H1 (cell line): ENCODE data around the gene SPATA32. TPM values are rescaled to one million over a fixed set of nuclear protein-coding genes. Genes with fewer than 3 reads are reported as not detected.

ENCODE experiments used
- CTCF ChIA-PET: fragments of 300-600 bp; sonication (Branson Sonifier 250); formaldehyde crosslinking; loops from one replicate; lab custom pipeline; 2021; ENCODE audit not compliant: partially characterized antibody; lab: Charles Lee
- POLR2A ChIA-PET: fragments of 300-600 bp; sonication (Branson Sonifier 250); formaldehyde crosslinking; loops from one replicate; lab custom pipeline; 2021; ENCODE audit warnings: inconsistent platforms; ENCODE audit not compliant: partially characterized antibody; lab: Charles Lee
- DNase-seq, 2 experiments: peaks; one replicate each; pipeline versions ENCODE4 v3.0.0 to v3.0.0-alpha.2; 2010 to 2022; ENCODE audit warnings: low spot score in 2 of 2, low read depth in 1 of 2, mixed read lengths in 1 of 2
- FAIRE-seq: peaks from 2 replicates; lab custom pipeline; 2011; peaks lifted over from hg19 to GRCh38; lab: Jason Lieb, UNC
- H2AFZ ChIP-seq: 2 replicates; pipeline ENCODE4 v1.8.1; 2012; ENCODE audit warnings: low read length, inconsistent platforms
- H2AK5ac ChIP-seq: 2 replicates; pipeline ENCODE4 v1.6.1; 2013; ENCODE audit warnings: low read depth, low read length
- H2BK120ac ChIP-seq: replicated peaks from 2 replicates; pipeline ENCODE3; 2013; ENCODE audit warnings: low read depth, low read length, inconsistent platforms
- H2BK12ac ChIP-seq: 2 replicates; pipeline ENCODE4 v1.6.1; 2013; ENCODE audit warnings: low read depth, low read length
- H2BK15ac ChIP-seq: 2 replicates; pipeline ENCODE4 v1.6.1; 2013; ENCODE audit warnings: low read length
- H2BK20ac ChIP-seq: 2 replicates; pipeline ENCODE4 v1.6.1; 2013; ENCODE audit warnings: low read length
- H2BK5ac ChIP-seq: 2 replicates; pipeline ENCODE4 v1.6.1; 2013; ENCODE audit warnings: low read depth, low read length
- H3K14ac ChIP-seq: 2 replicates; pipeline ENCODE4 v1.6.1; 2013; ENCODE audit warnings: inconsistent platforms; ENCODE audit not compliant: insufficient read length
- H3K18ac ChIP-seq: 2 replicates; pipeline ENCODE4 v1.6.1; 2013; ENCODE audit warnings: low read length; ENCODE audit errors: extremely low read depth
- H3K23ac ChIP-seq: 2 replicates; pipeline ENCODE4 v1.6.1; 2013; ENCODE audit warnings: inconsistent platforms; ENCODE audit not compliant: insufficient read length
- H3K23me2 ChIP-seq: 2 replicates; pipeline ENCODE4 v1.6.1; 2013; ENCODE audit warnings: low read depth, low read length
- H3K27ac ChIP-seq: 2 replicates; pipeline ENCODE4 v1.6.1; 2011; ENCODE audit warnings: low read depth, low read length, inconsistent platforms
- H3K27me3 ChIP-seq, 4 experiments: replicated peaks in 1 of 4; 1 replicate in 1 of 4; 2 replicates in 3 of 4; pipeline versions ENCODE4 v1.6.1 to v1.8.1; 2011 to 2013; ENCODE audit warnings: low read length in 3 of 4, mild to moderate bottlenecking in 3 of 4, inconsistent platforms in 2 of 4, mixed read lengths in 2 of 4, moderate library complexity in 1 of 4; ENCODE audit not compliant: control insufficient read depth in 3 of 4, insufficient read depth in 3 of 4; ENCODE audit errors: extremely low read depth in 1 of 4
- H3K36me3 ChIP-seq, 4 experiments: 2 replicates each; pipeline versions ENCODE4 v1.6.1 to v1.8.1; 2011 to 2013; ENCODE audit warnings: mild to moderate bottlenecking in 4 of 4, low read length in 3 of 4, moderate library complexity in 2 of 4, control low read depth in 1 of 4, inconsistent platforms in 1 of 4; ENCODE audit not compliant: insufficient read depth in 4 of 4, control insufficient read depth in 2 of 4
- H3K4ac ChIP-seq: replicated peaks from 2 replicates; pipeline ENCODE3; 2013; ENCODE audit warnings: low read length, low read depth, mixed read lengths, inconsistent platforms; ENCODE audit not compliant: insufficient read length
- H3K4me1 ChIP-seq, 4 experiments: replicated peaks in 1 of 4; 1 replicate in 1 of 4; 2 replicates in 3 of 4; pipeline versions ENCODE4 v1.6.1 to v1.8.1; 2011 to 2013; ENCODE audit warnings: low read length in 3 of 4, inconsistent platforms in 2 of 4, mixed read lengths in 1 of 4; ENCODE audit not compliant: insufficient read depth in 4 of 4, control insufficient read depth in 3 of 4
- H3K4me2 ChIP-seq, 2 experiments: 2 replicates each; pipeline versions ENCODE4 v1.6.1 to v1.8.1; 2011 to 2013; ENCODE audit warnings: low read depth in 2 of 2, low read length in 2 of 2, control low read depth in 1 of 2, inconsistent platforms in 1 of 2, mild to moderate bottlenecking in 1 of 2; ENCODE audit not compliant: insufficient read depth in 1 of 2
- H3K4me3 ChIP-seq, 4 experiments: fragments of 200-600, 300-600 bp in 1 of 4; sonication (generic), shearing (Covaris generic), sonication (Bioruptor Twin) in 1 of 4; 2 replicates each; pipeline versions ENCODE4 v1.5.1 to v1.8.1; 2011 to 2016; ENCODE audit warnings: low read length in 4 of 4, low read depth in 3 of 4, control low read depth in 2 of 4, inconsistent platforms in 2 of 4, mild to moderate bottlenecking in 2 of 4, mixed read lengths in 1 of 4, moderate library complexity in 1 of 4; ENCODE audit not compliant: insufficient read depth in 2 of 4; ENCODE audit errors: extremely low read depth in 1 of 4
- H3K56ac ChIP-seq: replicated peaks from 2 replicates; pipeline ENCODE3; 2013; ENCODE audit warnings: low read depth, mild to moderate bottlenecking, mixed read lengths, low read length, inconsistent platforms; ENCODE audit not compliant: insufficient read length
- H3K79me1 ChIP-seq: 2 replicates; pipeline ENCODE4 v1.6.1; 2013; ENCODE audit warnings: low read depth, low read length, control low read depth
- H3K79me2 ChIP-seq, 2 experiments: 2 replicates each; pipeline versions ENCODE4 v1.6.1 to v1.8.1; 2012 to 2013; ENCODE audit warnings: low read length in 2 of 2, mild to moderate bottlenecking in 2 of 2, inconsistent platforms in 1 of 2; ENCODE audit not compliant: insufficient read depth in 2 of 2, control insufficient read depth in 1 of 2
- H3K9ac ChIP-seq, 4 experiments: replicated peaks in 1 of 4; 1 replicate in 1 of 4; 2 replicates in 3 of 4; pipeline versions ENCODE4 v1.6.1 to v1.8.1; 2011 to 2013; ENCODE audit warnings: low read depth in 3 of 4, low read length in 3 of 4, control low read depth in 2 of 4, mild to moderate bottlenecking in 2 of 4, moderate library complexity in 2 of 4, inconsistent platforms in 1 of 4; ENCODE audit errors: extremely low read depth in 1 of 4
- H3K9me3 ChIP-seq, 2 experiments: 2 replicates each; pipeline versions ENCODE4 v1.6.1 to v1.8.1; 2012 to 2013; ENCODE audit warnings: mild to moderate bottlenecking in 2 of 2, moderate library complexity in 2 of 2, control low read depth in 1 of 2, inconsistent platforms in 1 of 2, low read depth in 1 of 2, low read length in 1 of 2, mixed read lengths in 1 of 2; ENCODE audit not compliant: insufficient read depth in 2 of 2
- H4K20me1 ChIP-seq, 2 experiments: replicated peaks in 1 of 2; 2 replicates each; pipeline versions ENCODE3 to v1.8.1; 2011 to 2013; ENCODE audit warnings: inconsistent platforms in 2 of 2, low read length in 2 of 2, mild to moderate bottlenecking in 1 of 2; ENCODE audit not compliant: insufficient read depth in 2 of 2, control insufficient read depth in 1 of 2
- H4K5ac ChIP-seq: 2 replicates; pipeline ENCODE4 v1.6.1; 2013; ENCODE audit warnings: low read length, low read depth, mixed read lengths, inconsistent platforms; ENCODE audit not compliant: insufficient read length
- H4K8ac ChIP-seq: 2 replicates; pipeline ENCODE4 v1.8.0; 2013; ENCODE audit warnings: mild to moderate bottlenecking, moderate library complexity, low read length, inconsistent platforms; ENCODE audit not compliant: insufficient read depth; ENCODE audit errors: extremely low read depth
- H4K91ac ChIP-seq: replicated peaks from 2 replicates; pipeline ENCODE3; 2013; ENCODE audit warnings: low read length, mixed read lengths, inconsistent platforms; ENCODE audit not compliant: insufficient read length
- BCL11A ChIP-seq, 2 experiments: IDR thresholded peaks; one replicate each; pipeline ENCODE4 v1.6.1; 2011; ENCODE audit warnings: low read depth in 2 of 2, low read length in 2 of 2, mild to moderate bottlenecking in 2 of 2
- WGBS, 2 experiments: shearing (Covaris generic) in 1 of 2; methylation state at CpG; one replicate each; pipeline versions ENCODE4 v1.1.6 to v1.1.7; 2013 to 2015; ENCODE audit warnings: low lambda C conversion rate in 2 of 2, mixed read lengths in 2 of 2, inconsistent platforms in 1 of 2, low coverage in 1 of 2, missing lambda C conversion rate in 1 of 2; ENCODE audit not compliant: insufficient replicate concordance in 2 of 2, insufficient coverage in 1 of 2, insufficient read length in 1 of 2; ENCODE audit errors: extremely low coverage in 1 of 2, missing lambda C conversion rate in 1 of 2; 5-methylcytosine and 5-hydroxymethylcytosine counted together
- polyA plus RNA-seq, 7 experiments: library from polyadenylated mRNA; depleted of rRNA in 3 of 7; stranded (reverse) in 5 of 7; unstranded in 2 of 7; fragments of >200 nt in 5 of 7; fragments of 200-250 nt in 2 of 7; gene quantifications; 1 replicate in 5 of 7; 2 replicates in 1 of 7; 4 replicates in 1 of 7; pipeline versions ENCODE4 v1.2.1 to v1.2.3, GENCODE V29; 2011 to 2013; ENCODE audit warnings: missing spikeins in 2 of 7, mixed read lengths in 2 of 7
- total RNA-seq: library from RNA; stranded (reverse); fragmentation: NEBNext Ultra II Directional; extraction: Animal tissue kit (Norgen Biotek cat#: 25700); gene quantifications from 2 replicates; pipeline ENCODE4 v1.2.1, GENCODE V29; 2021

The SPATA32 gene
- total and polyA plus RNA-seq, 2 of the 8 experiments (the other 6 are each of a cell fraction or from before 2014, with no cell fraction given) = 0.24 TPM; not detected in 1

DNA sequence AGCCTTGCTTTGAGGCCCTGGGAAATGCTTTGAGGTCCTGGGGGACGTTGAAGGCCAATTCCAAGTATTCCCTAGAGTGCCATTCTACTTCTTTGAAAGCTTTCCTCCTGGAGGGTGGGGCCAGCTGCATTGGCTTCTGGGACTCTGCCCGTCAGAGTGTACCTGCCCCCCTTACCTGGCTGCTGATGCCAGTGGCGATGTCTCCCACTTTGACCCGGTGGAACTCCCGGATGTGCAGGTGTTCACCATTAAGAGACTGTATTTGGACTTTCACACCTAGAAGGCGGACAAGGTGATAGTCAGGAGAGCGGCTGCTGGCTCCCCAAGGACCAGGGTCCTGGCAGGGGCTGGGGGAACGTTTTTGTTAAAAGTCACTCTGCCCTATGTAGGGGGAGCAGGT, 3.1 kb upstream of the SPATA32 start:
- TF ChIP-seq BCL11A (IDR thresholded peaks at IDR 0.05; ENCODE audit: low read depth in 2 of 2, low read length in 2 of 2) = no peak
- Histone ChIP-seq H2AFZ (no peak overlapping the region), H3K27ac (no peak overlapping the region), H2AK5ac (no peak overlapping the region), H3K56ac (no peak overlapping the region), H3K18ac (no peak overlapping the region), H3K36me3 (peaks cover 3 to 15% (median 9%) of the 10 kb centered on the region in 4 experiments), H4K20me1 (no peaks in the 10 kb centered on the region), H2BK120ac (no peak overlapping the region), H2BK15ac (no peak overlapping the region), H3K4me3 (no peak overlapping the region), H2BK5ac (no peak overlapping the region), H3K14ac (no peak overlapping the region), H3K79me1 (no peaks in the 10 kb centered on the region), H3K4me2 (no peak overlapping the region), H3K4ac (no peak overlapping the region), H4K5ac (no peak overlapping the region), H3K23me2 (peaks cover 6% of the 10 kb centered on the region), H3K27me3 (peaks cover 0 to 5% (median 2%) of the 10 kb centered on the region in 4 experiments; a peak in 3 of 7 replicates), H2BK12ac (no peak overlapping the region), H4K8ac (no peak overlapping the region; the same call in 1 of the 2 replicates), H3K9me3 (no peaks in the 10 kb centered on the region), H3K79me2 (no peaks in the 10 kb centered on the region), H3K23ac (no peak overlapping the region), H4K91ac (no peak overlapping the region), H2BK20ac (no peak overlapping the region), H3K9ac (no peak overlapping the region), H3K4me1 (peaks cover 4 to 10% (median 6%) of the 10 kb centered on the region in 4 experiments; a peak in 5 of 7 replicates)
- ChIA-PET POLR2A (interaction anchor here (0.8 to 4.3 kb wide), 5 partner anchors 8 to 156 kb away, joined by 3 to 16 read pairs (median 4); no protein-coding TSS in a partner anchor), CTCF (interaction anchor here (0.6 to 29.1 kb wide), 9 partner anchors 9 to 170 kb away, joined by 3 to 579 read pairs (median 4); no protein-coding TSS in a partner anchor)
- no peak for FAIRE-seq
- 86% methylated on average over 8 of the region's 8 CpGs; no CpG with 5 or more reads in 1 of the 2 experiments for whole genome bisulfite sequencing, 2 experiments
- DNase-seq = no peak
